ENCODE measurements around the gene ROR1. TPM values are rescaled to one million over a fixed set of nuclear protein-coding genes. Genes with fewer than 3 reads are reported as not detected.
"Not testable (repeated sequence)": the region's sequence is repeated elsewhere in the genome, so short reads cannot be mapped to it uniquely, and the experiment has no call there.

Gene ROR1
- total RNA-seq, 1 donor from 2014 or later = 13.1 TPM

GRCh38 chr1:64179588-64179987, 405.8 kb downstream of the ROR1 start:
- DNase-seq (ENCODE audit: low spot score) = no peak

GRCh38 chr1:64182207-64182606, 408.4 kb downstream of the ROR1 start:
- no peak for DNase-seq (ENCODE audit: low spot score)

- DNase-seq (ENCODE audit: low spot score) = no peak
These were observed 409.7 kb downstream of the ROR1 start for GRCh38 chr1:64183395-64184002.

- no peak for DNase-seq (ENCODE audit: low spot score)
These were observed 410.2 kb downstream of the ROR1 start for GRCh38 chr1:64184003-64184440.

- DNase-seq (ENCODE audit: low spot score) = no peak
These were observed 412.5 kb downstream of the ROR1 start for GRCh38 chr1:64186138-64186897.

GRCh38 chr1:64186898-64187280, 413.1 kb downstream of the ROR1 start:
- no peak for DNase-seq (ENCODE audit: low spot score)

GRCh38 chr1:64187646-64188045, 413.8 kb downstream of the ROR1 start:
- no peak for DNase-seq (ENCODE audit: low spot score)

GRCh38 chr1:64192290-64192689, 418.5 kb downstream of the ROR1 start:
- DNase-seq (ENCODE audit: low spot score) = no peak

GRCh38 chr1:64194168-64195080, 420.6 kb downstream of the ROR1 start:
- DNase-seq (ENCODE audit: low spot score) = no peak

GRCh38 chr1:64195081-64195395, 421.2 kb downstream of the ROR1 start:
- DNase-seq (ENCODE audit: low spot score) = no peak

- no peak for DNase-seq (ENCODE audit: low spot score)
These were observed 422.5 kb downstream of the ROR1 start for GRCh38 chr1:64196074-64196870.

GRCh38 chr1:64197076-64197475, 423.3 kb downstream of the ROR1 start:
- DNase-seq (ENCODE audit: low spot score) = no peak

GRCh38 chr1:64199154-64199553, 425.3 kb downstream of the ROR1 start:
- DNase-seq (ENCODE audit: low spot score) = no peak

GRCh38 chr1:64200064-64200463, 426.2 kb downstream of the ROR1 start:
- DNase-seq (ENCODE audit: low spot score) = no peak

- DNase-seq (ENCODE audit: low spot score) = no peak
These were observed 429.6 kb downstream of the ROR1 start, which contains the start of gene UBE2U for GRCh38 chr1:64203420-64203819. TSS of gene UBE2U (plus strand) at chr1:64203623. CDS start at chr1:64204051, 428 bp downstream.

- no peak for DNase-seq (ENCODE audit: low spot score)
These were observed 435.4 kb downstream of the ROR1 start for GRCh38 chr1:64209221-64209620.

GRCh38 chr1:64212031-64212430, 438.2 kb downstream of the ROR1 start:
- no peak for DNase-seq (ENCODE audit: low spot score)

GRCh38 chr1:64215576-64215975, 441.8 kb downstream of the ROR1 start:
- no peak for DNase-seq (ENCODE audit: low spot score)

GRCh38 chr1:64220241-64220640, 446.4 kb downstream of the ROR1 start:
- no peak for DNase-seq (ENCODE audit: low spot score)

- no peak for DNase-seq (ENCODE audit: low spot score)
These were observed 449.7 kb downstream of the ROR1 start for GRCh38 chr1:64223329-64224151.

- not testable (repeated sequence) for DNase-seq (ENCODE audit: low spot score)
These were observed 450.4 kb downstream of the ROR1 start for GRCh38 chr1:64224236-64224635.
